OCI-LY7 (cell line): ENCODE data around the gene ALS2CL. TPM values are rescaled to one million over a fixed set of nuclear protein-coding genes. Genes with fewer than 3 reads are reported as not detected.

Experiments
- BruUV-seq: library from RNA; stranded (reverse); fragments of 400-500 nt; replicated peaks from 2 replicates; lab custom pipeline; 2021; lab: Mats Ljungman, UMichigan
- CTCF ChIA-PET: fragments of 300-600 bp; sonication (Branson Sonifier 250); formaldehyde crosslinking; loops from one replicate; lab custom pipeline; 2022; ENCODE audit warnings: antibody characterized with exemption; ENCODE audit not compliant: unreplicated experiment; lab: Charles Lee
- POLR2A ChIA-PET: fragments of 300-600 bp; sonication (Branson Sonifier 250); formaldehyde crosslinking; loops from one replicate; lab custom pipeline; 2022; ENCODE audit warnings: antibody characterized with exemption; lab: Charles Lee
- DNase-seq: peaks from one replicate; pipeline ENCODE4 v3.0.0-alpha.2; 2015; ENCODE audit warnings: low spot score
- H2AFZ ChIP-seq: fragments of 200-600 bp; sonication (generic), shearing (Covaris generic); 2 replicates; pipeline ENCODE4 v1.6.1; 2014; ENCODE audit warnings: mild to moderate bottlenecking, antibody characterized with exemption, low read length, moderate library complexity
- H3K27ac ChIP-seq: fragments of 200-600 bp; sonication (generic); 2 replicates; pipeline ENCODE4 v1.5.1; 2014; ENCODE audit warnings: mixed run types, low read depth, mild to moderate bottlenecking, moderate library complexity, low read length, inconsistent platforms; ENCODE audit not compliant: poor library complexity, severe bottlenecking
- H3K36me3 ChIP-seq: fragments of 200-600 bp; sonication (generic); 2 replicates; pipeline ENCODE4 v1.6.1; 2014; ENCODE audit warnings: mild to moderate bottlenecking, antibody characterized with exemption, low read length, moderate library complexity, mixed read lengths; ENCODE audit not compliant: insufficient read depth
- H3K4me1 ChIP-seq: fragments of 200-600 bp; sonication (generic); 2 replicates; pipeline ENCODE4 v1.5.1; 2014; ENCODE audit warnings: mild to moderate bottlenecking, low read length; ENCODE audit not compliant: insufficient read depth, poor library complexity, severe bottlenecking
- H3K4me2 ChIP-seq: fragments of 200-600 bp; sonication (generic); 2 replicates; pipeline ENCODE4 v1.6.1; 2014; ENCODE audit warnings: mild to moderate bottlenecking, low read length
- H3K4me3 ChIP-seq: fragments of 200-600 bp; sonication (generic); 2 replicates; pipeline ENCODE4 v1.5.1; 2014; ENCODE audit warnings: mild to moderate bottlenecking, low read depth, low read length; ENCODE audit not compliant: poor library complexity, severe bottlenecking
- H3K79me2 ChIP-seq: fragments of 200-600 bp; sonication (generic); 2 replicates; pipeline ENCODE4 v1.6.1; 2016; ENCODE audit warnings: low read depth, mild to moderate bottlenecking, low read length, moderate library complexity, mixed read lengths; ENCODE audit not compliant: insufficient read depth
- H3K9me2 ChIP-seq: fragments of 200-600 bp; sonication (generic); 2 replicates; pipeline ENCODE4 v1.6.1; 2016; ENCODE audit warnings: mild to moderate bottlenecking, low read length, mixed read lengths; ENCODE audit not compliant: insufficient read depth
- H3K9me3 ChIP-seq: fragments of 200-600 bp; sonication (generic); 2 replicates; pipeline ENCODE4 v1.6.1; 2014; ENCODE audit warnings: mild to moderate bottlenecking, mixed run types, low read length, mixed read lengths
- H4K20me1 ChIP-seq: fragments of 200-600 bp; sonication (generic); 2 replicates; pipeline ENCODE4 v1.6.1; 2014; ENCODE audit warnings: mild to moderate bottlenecking, antibody characterized with exemption, low read length, moderate library complexity, mixed read lengths; ENCODE audit not compliant: insufficient read depth
- EZH2phosphoT487 ChIP-seq: fragments of 200-600 bp; sonication (generic); IDR thresholded peaks from 2 replicates; pipeline ENCODE4 v1.6.1; 2018; ENCODE audit warnings: low read depth, borderline replicate concordance, mild to moderate bottlenecking, mixed run types, antibody characterized with exemption, low read length, moderate library complexity, mixed read lengths
- intact Hi-C: fragments of 100-400 bp; cut with micrococcal nuclease; formaldehyde crosslinking; loops from one replicate; pipeline ENCODE4 v1.10.0; 2022; ENCODE audit not compliant: unreplicated experiment
- total RNA-seq, 2 experiments: library from RNA; depleted of rRNA in 1 of 2; stranded (reverse); fragments of >200 nt in 1 of 2; shearing (Covaris generic) in 1 of 2; gene quantifications; 2 replicates each; pipeline ENCODE4 v1.2.3, GENCODE V29; 2014 to 2022
- TF ChIP-seq, protein P1 (sequence below): fragments of 200-600 bp; sonication (generic); conservative IDR thresholded peaks from 2 replicates; pipeline ENCODE4 v1.5.1; 2014; ENCODE audit warnings: mild to moderate bottlenecking, antibody characterized with exemption, low read length, moderate library complexity, mixed read lengths

Gene ALS2CL
- total RNA-seq, 2 experiments from 2014 or later: 0.28 TPM; not detected in 1

DNA sequence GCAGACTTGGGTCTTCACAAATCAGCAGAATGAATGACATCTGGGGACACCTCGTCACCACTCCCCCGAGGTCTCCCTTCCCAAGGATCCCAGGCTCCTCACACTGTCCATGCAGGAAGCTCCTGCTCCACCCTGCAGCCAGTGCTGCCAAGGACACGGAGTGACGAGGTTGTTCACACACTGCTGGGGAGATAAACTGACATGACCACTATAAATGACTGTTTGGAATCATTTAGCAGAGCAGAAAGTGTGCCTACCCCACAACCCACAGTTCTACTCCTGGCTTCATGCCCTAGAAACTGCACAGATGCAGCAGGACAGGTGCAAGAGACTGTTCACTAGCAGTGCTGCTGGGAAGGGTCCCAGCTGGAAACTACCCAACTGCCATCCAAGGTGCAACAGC, 43.9 kb upstream of the ALS2CL start:
- Histone ChIP-seq H4K20me1 (no peaks in the 10 kb centered on the region), H3K79me2 (no peaks in the 10 kb centered on the region), H2AFZ (no peak overlapping the region), H3K4me2 (no peak overlapping the region), H3K9me2 (no peaks in the 10 kb centered on the region), H3K36me3 (no peaks in the 10 kb centered on the region), H3K9me3 (no peaks in the 10 kb centered on the region), H3K4me3 (no peak overlapping the region), H3K4me1 (no peaks in the 10 kb centered on the region), H3K27ac (no peak overlapping the region)
- POLR2A ChIA-PET: interaction anchor here (0.6 kb wide), 1 partner anchor 15 kb away, joined by 3 read pairs; no protein-coding TSS in a partner anchor
- BruUV-seq: no TSS peak
- intact Hi-C loops: no loop called here
- TF ChIP-seq, protein P1, sequence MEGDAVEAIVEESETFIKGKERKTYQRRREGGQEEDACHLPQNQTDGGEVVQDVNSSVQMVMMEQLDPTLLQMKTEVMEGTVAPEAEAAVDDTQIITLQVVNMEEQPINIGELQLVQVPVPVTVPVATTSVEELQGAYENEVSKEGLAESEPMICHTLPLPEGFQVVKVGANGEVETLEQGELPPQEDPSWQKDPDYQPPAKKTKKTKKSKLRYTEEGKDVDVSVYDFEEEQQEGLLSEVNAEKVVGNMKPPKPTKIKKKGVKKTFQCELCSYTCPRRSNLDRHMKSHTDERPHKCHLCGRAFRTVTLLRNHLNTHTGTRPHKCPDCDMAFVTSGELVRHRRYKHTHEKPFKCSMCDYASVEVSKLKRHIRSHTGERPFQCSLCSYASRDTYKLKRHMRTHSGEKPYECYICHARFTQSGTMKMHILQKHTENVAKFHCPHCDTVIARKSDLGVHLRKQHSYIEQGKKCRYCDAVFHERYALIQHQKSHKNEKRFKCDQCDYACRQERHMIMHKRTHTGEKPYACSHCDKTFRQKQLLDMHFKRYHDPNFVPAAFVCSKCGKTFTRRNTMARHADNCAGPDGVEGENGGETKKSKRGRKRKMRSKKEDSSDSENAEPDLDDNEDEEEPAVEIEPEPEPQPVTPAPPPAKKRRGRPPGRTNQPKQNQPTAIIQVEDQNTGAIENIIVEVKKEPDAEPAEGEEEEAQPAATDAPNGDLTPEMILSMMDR: no peak
- no peak for TF ChIP-seq EZH2phosphoT487
- CTCF ChIA-PET: no interaction called here
- DNase-seq: no peak

DNA sequence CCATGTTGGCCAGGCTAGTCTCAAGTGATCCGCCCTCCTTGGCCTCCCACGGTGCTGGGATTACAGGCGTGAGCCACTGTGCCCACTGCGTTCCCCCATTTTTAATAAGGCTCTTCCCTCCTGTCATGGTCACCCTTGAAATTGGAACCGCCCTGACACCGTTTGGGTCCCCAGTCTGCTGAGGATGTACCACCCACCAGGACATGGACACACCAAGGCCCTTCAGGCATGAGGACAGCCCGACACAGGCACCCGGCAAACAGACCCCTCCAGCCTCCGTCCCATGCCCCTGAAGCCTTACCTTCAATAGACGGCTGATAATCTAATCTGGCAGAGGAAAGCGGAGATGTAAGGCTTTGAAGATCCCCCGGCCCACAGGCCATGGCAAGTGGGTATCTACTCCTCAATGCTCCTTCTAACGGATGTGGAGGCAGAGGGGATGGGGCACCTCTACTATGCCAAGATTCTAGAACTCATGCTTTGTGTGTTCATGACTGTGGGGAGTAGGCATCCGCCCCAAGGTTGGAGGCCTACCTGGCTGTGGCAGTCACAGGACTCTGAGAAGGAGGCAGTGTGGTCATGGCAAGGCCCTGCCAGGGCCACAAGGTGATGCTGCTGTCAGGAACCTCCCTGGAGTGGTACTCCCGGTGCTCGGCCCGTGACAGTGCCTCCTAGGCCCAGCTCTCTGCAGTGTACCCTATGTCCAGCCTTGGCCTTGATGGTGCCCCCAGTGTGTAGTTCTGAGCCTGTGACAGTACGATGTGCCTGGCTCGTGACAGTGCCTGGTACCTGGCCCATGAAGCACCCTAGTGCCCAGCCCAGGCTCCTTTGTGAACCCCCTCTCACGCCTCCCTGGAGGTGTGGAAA, 42.8 kb upstream of the ALS2CL start:
- intact Hi-C loops: no loop called here
- ChIA-PET CTCF (no interaction called here), POLR2A (interaction anchor here (0.6 kb wide), 1 partner anchor 80 kb away, joined by 5 read pairs; no protein-coding TSS in a partner anchor)
- Histone ChIP-seq H3K9me3 (no peaks in the 10 kb centered on the region), H3K4me1 (no peaks in the 10 kb centered on the region), H2AFZ (no peak overlapping the region), H3K9me2 (no peaks in the 10 kb centered on the region), H4K20me1 (no peaks in the 10 kb centered on the region), H3K4me2 (no peak overlapping the region), H3K36me3 (no peaks in the 10 kb centered on the region), H3K79me2 (no peaks in the 10 kb centered on the region), H3K4me3 (no peak overlapping the region), H3K27ac (no peak overlapping the region)
- no TSS peak for BruUV-seq
- TF ChIP-seq, protein P1: no peak
- no peak for TF ChIP-seq EZH2phosphoT487
- no peak for DNase-seq

DNA sequence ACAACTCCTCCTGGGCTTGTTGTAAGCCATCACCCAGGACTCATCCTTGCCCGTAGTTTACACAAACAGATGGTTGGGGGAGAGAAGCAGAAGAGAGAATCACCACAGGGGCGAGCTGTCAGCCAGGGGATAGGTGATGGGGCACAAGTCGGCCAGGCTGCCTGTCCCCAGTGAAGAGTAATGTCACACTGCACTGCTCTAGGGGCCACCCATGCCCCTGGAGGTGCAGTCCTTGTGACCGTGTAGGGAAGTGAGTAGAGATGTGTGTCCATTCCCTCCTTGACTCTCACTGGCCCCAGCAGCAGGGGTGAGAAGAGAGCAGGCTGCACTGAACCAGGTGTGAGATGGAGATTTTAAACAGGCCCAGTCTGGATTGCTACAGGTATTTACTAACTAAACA, 41.3 kb upstream of the ALS2CL start:
- no peaks in the 10 kb centered on the region for H4K20me1 ChIP-seq
- ChIA-PET POLR2A (interaction anchor here (0.8 kb wide), 1 partner anchor 602 kb away, joined by 3 read pairs; no protein-coding TSS in a partner anchor), CTCF (no interaction called here)
- H2AFZ ChIP-seq: no peak overlapping the region
- H3K36me3 ChIP-seq: no peaks in the 10 kb centered on the region
- no peak overlapping the region for H3K4me2 ChIP-seq
- H3K4me1 ChIP-seq: no peaks in the 10 kb centered on the region
- intact Hi-C loops: no loop called here
- H3K79me2 ChIP-seq: no peaks in the 10 kb centered on the region
- BruUV-seq: no TSS peak
- no peak for DNase-seq
- no peak for TF ChIP-seq EZH2phosphoT487
- TF ChIP-seq, protein P1: no peak
- H3K9me2 ChIP-seq: no peaks in the 10 kb centered on the region
- H3K4me3 ChIP-seq: no peak overlapping the region
- H3K9me3 ChIP-seq: no peaks in the 10 kb centered on the region
- H3K27ac ChIP-seq: no peak overlapping the region
